GM18517 (cell line): ENCODE measurements around the gene GRID2.
"Not testable (repeated sequence)": the region's sequence is repeated elsewhere in the genome, so short reads cannot be mapped to it uniquely, and the experiment has no call there.

ENCODE experiments used
- ATAC-seq: cut with Tn5 transposase; IDR thresholded peaks from one replicate; pipeline ENCODE4 v1.9.1; 2021; ENCODE audit warnings: mild to moderate bottlenecking, moderate library complexity; ENCODE audit not compliant: unreplicated experiment

The GRID2 gene

DNA sequence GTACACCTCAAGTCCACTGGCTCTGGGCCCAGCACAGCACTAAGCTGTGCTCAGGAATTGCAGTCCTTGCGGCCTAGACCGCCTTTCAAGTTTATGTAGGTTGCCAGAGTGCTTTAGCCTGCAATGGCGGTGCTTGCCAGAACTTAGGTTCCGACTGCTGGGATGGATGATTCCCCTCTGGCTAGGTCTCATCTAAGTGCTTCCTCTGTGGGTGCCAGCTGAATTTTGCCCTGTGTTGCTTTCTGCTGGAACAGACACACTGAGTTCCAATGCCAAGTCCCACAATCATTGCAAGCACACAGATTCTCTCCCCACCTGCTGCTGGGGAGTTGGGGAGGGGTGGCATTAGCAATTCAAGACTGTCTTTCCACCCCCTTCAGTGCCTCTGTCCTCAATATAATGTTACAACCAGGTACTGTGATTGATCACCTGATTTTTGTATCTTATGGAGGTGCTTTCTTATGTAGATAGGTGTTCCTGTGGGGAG lies 129.5 kb downstream of the GRID2 start:
- ATAC-seq: no peak

DNA sequence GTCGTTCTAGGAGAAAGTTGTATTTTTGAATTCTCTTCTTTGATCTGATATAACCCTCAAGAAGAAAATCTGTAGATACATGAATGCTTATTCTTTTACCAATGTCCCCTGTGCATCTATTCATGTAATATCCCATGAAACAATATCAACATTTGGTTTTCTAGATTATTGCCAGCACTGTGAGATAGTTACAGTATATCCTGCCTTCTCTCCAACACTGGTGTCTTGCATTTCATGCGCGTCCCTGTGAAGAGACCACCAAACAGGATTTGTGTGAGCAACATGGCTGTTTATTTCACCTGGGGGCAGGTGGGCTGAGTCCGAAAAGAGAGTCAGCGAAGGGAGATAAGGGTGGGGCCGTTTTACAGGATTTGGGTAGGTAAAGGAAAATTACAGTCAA lies 135.0 kb downstream of the GRID2 start:
- not testable (repeated sequence) for ATAC-seq

DNA sequence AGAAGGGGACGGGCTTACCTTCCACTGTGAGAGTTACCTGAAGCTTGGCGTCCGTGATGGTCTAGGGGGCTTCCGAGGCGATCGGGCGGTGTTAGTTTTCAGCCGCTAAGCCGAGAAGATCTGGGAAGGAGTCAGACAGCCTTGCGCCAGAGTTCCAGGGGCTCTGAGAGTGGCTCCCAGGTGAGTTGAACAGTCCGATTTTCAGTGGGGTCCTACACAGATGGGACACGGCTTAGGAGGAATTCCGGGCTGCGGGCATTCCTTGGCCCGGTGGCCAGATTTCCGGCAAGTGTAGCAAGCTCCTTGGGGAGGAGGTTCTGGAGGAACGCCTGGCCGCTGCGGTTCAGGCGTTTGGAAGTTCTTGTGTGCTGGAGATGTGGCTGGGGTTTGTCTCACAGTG lies 138.4 kb downstream of the GRID2 start:
- not testable (repeated sequence) for ATAC-seq

DNA sequence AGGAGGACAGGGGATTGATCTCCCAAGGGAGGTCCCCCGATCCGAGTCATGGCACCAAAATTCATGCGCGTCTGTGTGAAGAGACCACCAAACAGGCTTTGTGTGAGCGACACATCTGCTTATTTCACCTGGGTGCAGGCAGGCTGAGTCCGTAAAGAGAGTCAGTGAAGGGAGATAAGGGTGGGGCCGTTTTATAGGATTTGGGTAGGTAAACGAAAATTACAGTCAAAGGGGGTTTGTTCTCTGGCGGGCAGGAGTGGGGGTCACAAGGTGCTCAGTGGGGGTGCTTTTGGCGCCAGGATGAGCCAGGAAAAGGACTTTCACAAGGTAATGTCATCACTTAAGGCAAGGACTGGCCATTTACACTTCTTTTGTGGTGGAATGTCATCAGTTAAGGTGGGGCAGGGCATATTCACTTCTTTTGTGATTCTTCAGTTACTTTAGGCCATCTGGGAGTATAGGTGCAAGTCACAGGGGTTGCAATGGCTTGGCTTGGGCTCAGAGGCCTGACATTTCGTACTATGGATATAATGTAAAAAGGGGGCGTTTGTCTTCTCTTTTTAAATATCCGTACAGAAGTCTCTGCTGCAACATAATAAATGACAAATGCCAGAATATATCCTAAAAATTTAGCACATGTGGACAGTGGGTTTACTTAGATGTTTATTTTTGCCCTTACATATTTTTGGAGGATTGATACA lies 140.5 kb downstream of the GRID2 start:
- ATAC-seq: not testable (repeated sequence)

DNA sequence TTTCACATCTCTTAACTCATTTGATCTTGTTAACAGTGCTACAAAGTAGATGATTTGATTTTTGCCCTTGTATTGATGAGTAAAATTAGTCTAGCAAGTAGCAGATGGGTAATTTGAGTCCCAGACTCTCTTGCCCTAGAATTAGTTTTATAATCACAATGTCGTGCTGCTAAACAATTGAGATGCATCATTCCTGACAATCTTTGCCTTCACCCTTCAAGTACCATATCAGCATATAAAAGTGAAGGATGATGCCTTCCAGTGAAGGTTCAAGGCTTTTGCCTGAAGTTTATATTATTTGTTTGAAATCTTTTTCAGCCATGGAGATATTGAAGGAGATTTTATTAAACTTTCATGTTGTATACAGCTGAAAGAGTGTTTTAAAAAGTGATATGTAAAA lies 141.4 kb downstream of the GRID2 start:
- ATAC-seq: no peak

DNA sequence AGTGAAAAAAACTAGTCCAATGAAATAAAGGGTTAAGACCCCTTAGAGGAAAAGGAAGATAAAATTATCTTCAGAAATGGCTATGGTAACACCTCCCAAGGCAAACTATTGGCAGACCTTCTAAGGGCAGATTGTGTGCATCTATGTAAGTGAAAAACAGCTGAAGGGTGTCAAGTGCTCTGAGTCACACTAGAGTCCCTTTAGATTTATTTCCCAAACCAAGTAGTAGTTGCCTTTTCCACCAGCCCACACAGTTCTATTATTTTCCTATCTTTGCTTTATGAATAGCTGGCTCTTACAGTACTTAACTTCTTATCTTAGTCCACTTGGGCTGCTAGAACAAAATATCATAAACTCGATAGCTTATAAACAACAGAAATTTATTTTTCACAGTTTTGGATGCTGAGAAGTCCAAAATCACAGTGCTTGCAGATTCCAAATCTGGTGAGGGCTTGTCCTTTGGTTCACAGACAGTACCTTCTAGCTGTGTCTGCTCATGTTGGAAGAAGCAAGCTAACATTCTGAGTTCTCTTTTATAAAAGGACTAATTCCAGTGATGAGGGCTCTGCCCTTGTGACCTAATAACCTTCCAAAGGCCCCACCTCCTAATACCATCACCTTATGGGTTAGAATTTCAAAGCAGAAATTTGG lies 143.6 kb downstream of the GRID2 start:
- ATAC-seq: no peak

DNA sequence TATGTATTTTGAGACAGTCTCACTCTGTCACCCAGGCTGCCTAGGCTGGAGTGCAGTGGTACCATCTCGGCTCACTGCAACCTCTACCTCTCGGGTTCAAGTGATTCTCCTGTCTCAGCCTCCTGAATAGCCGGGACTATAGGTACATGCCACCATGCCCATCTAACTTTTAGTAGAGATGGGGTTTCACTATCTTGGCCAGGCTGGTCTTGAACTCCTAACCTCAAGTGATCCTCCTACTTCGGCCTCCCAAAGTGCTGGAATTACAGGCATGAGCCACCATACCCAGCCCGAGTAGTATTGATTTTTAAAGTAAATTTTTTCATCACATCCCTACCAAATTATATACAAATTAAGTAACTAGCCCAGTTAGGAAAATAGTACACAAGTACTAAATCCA lies 144.4 kb downstream of the GRID2 start:
- not testable (repeated sequence) for ATAC-seq

DNA sequence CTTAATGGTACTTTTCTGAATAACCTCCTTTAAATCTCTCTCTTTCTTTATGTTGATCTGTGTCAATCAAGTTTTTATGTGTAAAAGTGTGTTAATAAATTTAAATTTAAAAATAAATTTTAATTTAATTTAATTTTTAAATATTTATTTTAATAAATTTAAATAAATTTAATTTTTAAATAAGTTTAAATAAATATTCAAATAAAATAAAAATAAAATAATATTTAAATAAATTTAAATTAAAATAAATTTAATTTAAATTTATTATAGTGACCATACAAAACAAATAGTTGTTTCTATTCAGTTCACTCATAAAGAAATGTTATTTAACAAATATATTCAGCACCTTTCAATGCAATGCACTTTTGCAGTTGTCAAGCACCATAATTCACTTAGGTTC lies 146.9 kb downstream of the GRID2 start:
- no peak for ATAC-seq

DNA sequence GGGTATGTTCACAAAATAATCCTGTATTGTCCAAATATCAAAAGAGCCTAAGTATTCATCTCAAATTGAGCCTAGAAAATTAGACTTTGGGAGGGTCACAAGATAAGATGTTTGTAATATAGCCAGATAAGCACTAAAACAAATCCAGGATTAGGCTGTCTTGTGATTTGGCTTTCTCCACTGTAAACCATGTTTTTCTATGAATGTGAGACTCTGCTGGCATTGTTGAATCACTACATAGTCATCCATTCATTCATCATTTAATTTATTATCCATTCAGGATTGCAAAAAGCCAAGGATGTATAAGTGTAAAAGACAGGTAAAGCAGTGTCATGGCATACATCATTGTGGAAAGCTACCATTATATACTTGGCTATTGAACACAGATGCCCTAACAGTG lies 148.0 kb downstream of the GRID2 start:
- ATAC-seq: no peak

DNA sequence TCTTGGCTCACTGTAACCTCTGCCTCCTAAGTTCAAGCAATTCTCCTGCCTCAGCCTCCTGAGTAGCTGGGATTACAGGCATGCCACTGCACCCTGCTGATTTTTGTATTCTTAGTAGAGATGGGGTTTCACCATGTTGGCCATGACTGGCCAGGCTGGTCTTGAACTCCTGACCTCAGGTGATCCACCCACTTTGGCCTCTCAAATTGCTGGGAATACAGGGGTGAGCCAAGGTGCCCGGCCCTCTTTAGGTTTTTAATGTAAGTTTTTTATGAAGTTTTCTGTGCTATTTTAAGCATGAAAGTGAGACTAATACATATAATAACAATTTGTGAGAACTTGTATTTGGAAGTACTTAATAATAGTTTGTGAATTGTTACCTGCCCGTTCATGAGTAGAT lies 148.6 kb downstream of the GRID2 start:
- not testable (repeated sequence) for ATAC-seq

DNA sequence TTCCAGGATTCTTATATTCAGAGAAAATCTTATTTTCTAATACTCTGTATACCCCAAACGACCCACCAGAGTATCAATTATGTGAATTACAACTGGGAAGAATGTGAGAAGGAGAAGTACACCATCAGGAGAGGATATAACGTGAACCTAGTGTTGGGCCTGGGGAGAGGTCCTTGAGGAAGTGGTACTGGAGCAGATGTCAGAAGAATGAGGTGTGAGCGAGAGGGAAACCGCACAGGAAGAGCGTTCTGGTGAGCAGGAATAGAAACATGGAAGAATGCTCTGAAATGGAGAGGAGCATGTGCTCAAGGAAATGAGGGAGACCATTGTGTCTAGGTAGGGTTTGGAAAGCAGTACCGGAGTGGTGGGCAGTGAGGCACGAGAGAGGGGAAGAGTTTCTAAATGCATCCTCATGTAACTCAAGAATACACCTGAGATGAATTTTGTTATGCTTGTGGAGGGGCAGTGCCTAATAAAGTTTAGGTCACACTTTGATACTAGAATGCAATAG lies 151.6 kb downstream of the GRID2 start:
- no peak for ATAC-seq

DNA sequence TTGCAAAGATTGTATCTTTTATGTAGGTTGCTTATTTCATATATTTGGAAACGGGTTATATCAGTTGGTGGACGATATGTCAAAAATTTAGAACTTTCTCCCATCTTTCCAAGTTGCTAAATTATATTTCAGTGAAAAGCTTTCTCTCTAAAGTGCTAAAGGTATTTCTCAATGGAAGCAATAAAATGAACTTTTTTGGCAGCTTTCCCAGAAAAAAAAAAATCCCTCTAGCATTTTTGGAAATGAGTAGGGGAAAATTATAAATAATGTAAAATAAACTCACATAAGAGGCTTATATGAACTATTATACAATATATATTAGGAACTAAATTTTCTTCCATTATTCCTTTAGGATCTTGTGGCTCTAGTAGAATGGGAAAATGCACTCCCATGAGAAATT lies 152.2 kb downstream of the GRID2 start:
- no peak for ATAC-seq

DNA sequence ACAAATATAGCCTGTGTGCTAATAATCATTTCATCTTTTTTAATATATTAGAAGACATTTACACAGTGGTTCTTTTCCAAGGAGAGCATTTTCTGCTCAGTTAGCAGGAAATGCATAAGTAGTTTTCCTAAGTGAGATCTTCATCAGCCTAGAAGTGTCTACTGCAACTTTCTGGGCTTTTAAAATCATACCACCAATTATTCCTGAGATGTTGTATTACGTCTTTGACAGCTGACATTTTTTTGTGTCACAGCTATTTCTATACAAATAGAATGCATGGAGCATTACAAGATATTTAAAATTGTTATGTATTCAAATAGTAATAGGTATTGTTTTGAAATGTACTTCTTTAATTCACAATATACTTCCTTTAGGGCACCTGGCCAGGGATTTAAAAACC lies 158.0 kb downstream of the GRID2 start:
- no peak for ATAC-seq

DNA sequence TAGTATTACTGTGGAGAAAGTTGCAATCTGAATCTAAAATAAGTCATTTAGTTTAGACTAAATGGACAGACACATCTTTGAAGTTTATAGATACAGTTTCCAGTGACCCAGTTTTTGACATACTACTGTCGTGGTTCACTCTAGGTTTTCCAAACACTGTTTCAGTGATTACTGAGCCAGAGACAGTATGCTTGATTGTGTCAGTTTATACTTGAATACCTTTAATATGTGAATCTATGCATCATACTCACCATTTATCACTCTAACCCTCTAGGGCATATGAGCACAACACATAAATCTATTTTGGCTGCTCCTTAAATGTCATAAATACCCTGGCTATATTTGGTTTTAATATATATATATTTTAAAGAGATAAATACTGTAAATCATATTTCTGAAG lies 173.5 kb downstream of the GRID2 start:
- ATAC-seq: no peak

DNA sequence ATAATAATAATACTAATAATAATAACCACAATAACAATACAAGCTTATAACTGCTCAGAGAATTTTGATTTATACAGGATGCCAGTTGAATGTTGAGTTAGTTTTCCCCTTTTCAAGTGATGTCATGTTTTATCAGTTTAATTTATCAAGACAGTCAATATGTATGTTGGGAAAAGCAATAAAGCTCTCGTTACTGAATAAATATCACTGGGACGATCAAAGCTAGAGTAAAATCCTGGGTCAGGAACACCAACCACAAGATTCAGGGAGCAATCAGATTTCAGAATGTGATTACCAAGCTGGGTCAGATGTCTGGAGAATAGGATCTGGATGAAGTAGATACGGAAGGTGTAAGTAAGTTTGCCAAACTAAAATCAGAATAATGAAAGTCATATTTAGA lies 179.6 kb downstream of the GRID2 start:
- ATAC-seq: no peak

DNA sequence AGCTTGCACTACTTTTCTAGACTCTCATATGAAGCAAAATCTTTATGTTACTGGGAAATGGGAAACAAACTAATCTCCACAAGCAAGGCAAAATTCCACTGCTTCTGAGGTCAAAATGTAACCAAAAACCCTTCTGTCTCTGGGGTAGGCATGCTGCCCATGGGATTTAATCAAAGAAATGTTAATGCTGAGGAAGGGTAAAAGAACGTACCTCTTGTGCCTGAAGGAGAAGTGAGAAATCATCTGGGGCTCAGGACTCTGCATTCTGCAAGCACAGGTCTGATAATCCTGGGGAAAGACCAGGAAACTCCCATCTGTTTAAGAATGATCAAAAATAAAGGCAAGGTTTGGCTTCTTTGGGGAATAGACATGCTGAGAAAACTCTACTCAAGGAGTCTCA lies 184.7 kb downstream of the GRID2 start:
- ATAC-seq: no peak

DNA sequence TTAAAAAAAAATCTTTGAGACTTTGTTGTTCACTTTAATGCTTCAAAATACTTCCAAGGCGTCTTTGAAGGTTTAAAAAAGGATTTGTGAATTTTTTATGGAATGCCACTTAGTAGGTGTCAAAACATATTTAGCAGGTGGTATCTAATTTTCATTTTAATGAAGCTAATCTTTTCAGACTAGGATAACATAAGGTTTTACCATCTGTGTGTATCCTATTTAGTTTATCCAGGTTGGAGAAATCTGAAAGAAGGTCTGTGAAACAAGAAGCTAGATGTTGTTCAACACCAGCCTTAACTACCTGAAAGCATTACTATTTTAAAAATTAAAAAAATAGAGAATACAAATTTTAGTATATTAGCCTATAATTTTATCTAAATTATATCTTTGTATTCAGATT lies 193.4 kb downstream of the GRID2 start:
- ATAC-seq: no peak

DNA sequence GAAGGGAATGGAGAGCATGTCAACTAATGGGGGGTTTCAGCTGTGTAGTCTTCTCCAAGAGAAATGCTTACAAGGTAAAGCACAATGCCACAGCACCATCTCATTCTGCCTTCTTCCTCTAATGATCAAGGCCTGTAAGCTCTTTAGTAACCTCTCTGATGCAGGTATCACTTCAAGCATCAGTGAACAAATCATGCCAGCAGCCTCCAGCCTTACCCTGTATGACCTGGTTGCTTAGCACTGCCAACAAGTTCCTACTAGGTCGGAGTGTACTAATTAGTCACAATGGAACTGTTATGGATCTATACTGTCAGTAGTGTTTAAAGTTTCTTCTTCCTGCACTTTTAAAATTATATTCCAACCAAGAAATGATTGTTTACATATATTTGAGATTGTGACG lies 197.7 kb downstream of the GRID2 start:
- no peak for ATAC-seq

DNA sequence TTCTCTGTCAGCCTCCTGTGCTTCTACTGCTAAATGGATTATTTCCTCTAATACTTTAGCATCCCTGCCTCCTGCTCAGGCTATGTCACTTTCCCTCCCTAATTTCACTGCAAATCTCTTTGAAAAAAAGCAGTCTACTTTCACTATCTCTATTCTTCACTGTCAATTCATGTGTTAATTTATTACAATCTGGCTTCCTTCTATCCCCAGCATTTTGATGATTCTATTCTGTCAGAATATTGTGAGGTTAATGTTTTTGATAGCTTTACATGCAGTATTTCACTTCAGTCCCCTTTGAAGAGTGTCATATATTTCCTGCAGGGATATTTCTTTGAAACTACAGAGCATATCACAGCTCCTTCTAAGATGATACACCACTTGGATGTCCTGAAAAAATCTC lies 203.2 kb downstream of the GRID2 start:
- ATAC-seq: no peak

DNA sequence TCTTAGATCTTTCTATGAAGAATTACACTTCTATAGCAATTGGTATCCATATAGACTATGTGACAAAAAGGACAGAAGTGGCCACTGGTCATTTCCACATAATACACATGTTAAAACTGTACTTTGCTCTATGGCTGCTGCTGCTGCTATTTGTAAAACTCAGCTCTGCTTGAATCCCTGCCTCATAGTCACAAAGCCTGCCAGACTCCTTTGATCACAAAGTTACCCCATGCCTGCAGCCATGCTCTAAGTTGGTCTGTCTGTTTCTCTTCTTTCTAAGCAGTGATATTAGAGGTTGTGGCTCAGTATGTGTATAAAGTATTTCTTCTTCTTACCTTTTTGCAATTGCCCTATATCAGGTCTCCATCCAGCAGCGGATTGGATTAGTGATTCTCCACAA lies 210.9 kb downstream of the GRID2 start:
- no peak for ATAC-seq

DNA sequence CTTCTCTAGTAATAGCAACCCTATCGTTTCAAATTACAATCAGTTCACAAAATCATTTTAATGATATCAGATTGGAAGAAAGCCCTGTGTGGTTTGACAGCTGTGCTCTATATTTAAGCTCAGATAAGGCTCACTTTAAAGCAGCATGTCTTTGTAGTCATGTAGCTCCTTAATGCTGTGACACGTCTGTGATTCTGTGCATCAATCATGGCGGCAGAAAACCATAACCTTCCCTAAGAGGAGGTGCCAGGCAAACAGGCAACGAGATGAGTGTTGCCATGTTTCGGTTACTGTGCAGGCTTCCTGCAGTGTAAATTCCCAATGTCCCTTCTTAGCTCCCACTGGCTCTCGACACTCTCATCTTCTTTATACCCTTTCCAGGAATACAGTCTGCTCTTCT lies 212.7 kb downstream of the GRID2 start:
- no peak for ATAC-seq

DNA sequence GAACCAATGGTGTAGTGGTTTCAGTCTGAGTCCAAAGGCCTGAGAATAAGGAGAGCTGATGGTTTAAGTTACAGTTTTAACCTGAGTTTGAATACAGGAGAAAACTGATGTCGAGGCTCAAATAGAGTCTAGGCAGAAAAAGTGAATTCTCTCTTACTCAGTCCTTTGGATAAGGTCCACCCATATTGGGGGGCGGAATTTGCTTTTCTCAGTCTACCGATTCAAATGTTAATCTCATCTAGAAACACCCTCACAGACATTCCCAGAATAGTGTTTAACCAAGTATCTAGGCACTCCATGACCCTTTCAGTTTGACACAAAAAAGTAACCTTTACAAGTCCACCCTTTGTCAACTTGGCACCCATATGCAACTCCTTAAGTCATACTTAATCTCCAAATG lies 216.0 kb downstream of the GRID2 start:
- ATAC-seq: no peak

DNA sequence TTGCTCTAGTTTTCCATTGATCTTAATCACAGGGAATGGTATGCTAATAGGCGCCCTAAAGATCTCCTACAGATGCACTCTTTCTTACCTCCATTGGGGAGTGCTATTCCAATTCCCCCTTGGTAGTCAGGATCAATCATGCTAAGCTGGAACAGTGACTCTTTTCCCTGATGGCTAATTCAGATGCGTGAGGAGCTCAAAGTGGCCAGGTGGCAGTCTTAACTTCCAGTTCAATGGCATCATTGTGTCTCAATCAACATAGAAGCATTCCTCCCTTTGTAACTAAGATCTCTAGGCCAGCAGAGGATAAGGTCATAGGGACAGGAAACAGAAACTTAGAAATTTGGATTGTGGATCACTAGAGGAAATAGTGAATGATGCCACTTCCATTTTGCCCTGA lies 216.8 kb downstream of the GRID2 start:
- no peak for ATAC-seq
